ENCODE measurements around the gene PLXDC2.

- TF ChIP-seq CTCF (IDR thresholded peaks at IDR 0.05) (no peak), POLR2A (IDR thresholded peaks at IDR 0.05) (no peak)
Measured at GRCh38 chr10:19824381-19825342, 8.4 kb downstream of the PLXDC2 start.
